ENCODE measurements around the gene ACSL6. TPM values are rescaled to one million over a fixed set of nuclear protein-coding genes. Genes with fewer than 3 reads are reported as not detected.

ACSL6 gene
- total RNA-seq, 2 experiments from 2014 or later, result 20.8 to 21.5 TPM

DNA sequence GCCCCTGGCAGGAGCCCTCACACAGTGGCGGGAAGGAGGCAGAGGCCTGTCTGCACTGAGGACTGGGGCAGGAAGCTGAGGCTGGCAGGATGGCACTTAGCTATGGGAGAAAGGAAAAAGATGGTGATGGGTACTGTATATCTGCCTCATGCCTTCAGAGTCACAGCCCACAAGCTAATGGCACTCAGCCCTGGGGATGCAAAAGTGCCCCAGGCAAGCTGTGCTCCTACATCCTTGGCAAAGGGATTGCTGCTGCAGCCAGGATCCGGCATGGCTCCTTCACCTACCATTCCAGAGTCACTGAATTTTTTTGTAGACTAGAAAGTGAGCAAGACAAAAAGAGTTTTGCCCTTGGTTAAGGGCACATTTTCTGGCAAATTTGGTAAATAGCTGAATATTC, 8.7 kb downstream of the ACSL6 start:
- ATAC-seq (no peak), DNase-seq (no peak)
- peak overlapping the region; percentile 31 for H3K27ac Mint-ChIP-seq
- H3K9me3 Mint-ChIP-seq (ENCODE audit: insufficient read depth), result no peaks in the 10 kb centered on the region
- H3K27me3 Mint-ChIP-seq (ENCODE audit: low read depth), result peaks cover 5% of the 10 kb centered on the region
- peaks cover 2% of the 10 kb centered on the region for H3K36me3 Mint-ChIP-seq (ENCODE audit: low read depth)
- peaks cover 58% of the 10 kb centered on the region for H3K4me1 Mint-ChIP-seq (ENCODE audit: low read depth)
- ChIA-PET CTCF (interaction anchor here (1.6 to 5.5 kb wide), 3 partner anchors 9 to 413 kb away, joined by 3 to 31 read pairs (median 5); partner anchors contain the start of gene ACSL6), POLR2A (no interaction called here)
- H3K4me3 Mint-ChIP-seq, result no peak overlapping the region

DNA sequence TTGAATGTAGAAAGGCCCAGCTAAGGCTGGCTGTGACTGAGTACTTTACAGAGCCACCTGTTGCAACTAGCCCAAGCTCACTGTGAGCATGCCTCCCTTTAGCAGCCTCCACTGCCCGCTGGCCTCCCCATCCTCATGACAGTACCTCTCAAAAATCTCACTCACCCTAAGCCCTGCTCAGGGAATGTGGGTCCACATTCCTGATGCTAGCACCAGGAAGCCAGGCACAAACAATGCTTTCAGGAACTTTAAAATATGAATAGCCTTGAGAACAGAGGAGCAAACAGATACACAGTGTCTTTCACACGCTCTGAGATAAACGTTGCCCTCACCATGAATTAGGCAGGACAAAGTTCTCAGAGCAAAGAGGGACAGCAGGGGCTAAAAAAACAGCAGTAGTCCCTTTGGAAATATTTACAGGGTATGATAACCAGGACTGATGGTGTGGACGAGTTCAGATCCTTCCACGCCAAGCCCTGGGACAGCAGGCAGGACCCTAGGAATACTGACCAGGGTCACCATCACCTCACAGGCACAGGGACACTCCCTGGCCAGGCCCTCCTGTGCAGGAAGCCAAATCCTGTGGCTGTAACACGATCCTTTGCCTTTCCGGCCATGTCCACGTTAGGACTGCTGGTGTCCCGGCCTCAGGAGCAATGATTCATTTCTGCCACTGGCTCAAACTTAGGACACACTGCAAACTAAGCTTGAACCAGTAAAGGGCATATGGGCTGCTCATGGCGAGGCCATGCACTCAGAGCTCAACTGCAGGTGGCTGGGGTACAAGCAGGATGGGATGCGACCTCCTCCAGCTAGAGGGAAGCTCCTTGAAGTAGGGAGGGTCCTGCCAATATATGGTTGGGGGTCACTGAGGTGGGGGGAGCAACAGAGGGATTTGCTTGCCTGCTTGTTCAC, 9.6 kb downstream of the ACSL6 start:
- H3K27ac Mint-ChIP-seq, result peak overlapping the region; percentile 60
- ChIA-PET POLR2A (interaction anchor here (1.0 to 1.2 kb wide), 2 partner anchors 205 to 413 kb away, joined by 3 to 6 read pairs; partner anchors contain the start of gene FNIP1), CTCF (interaction anchor here (1.0 to 5.5 kb wide), 11 partner anchors 10 to 578 kb away, joined by 3 to 31 read pairs (median 4); partner anchors contain the start of genes ACSL6 and FNIP1)
- H3K36me3 Mint-ChIP-seq (ENCODE audit: low read depth), result peaks cover 2% of the 10 kb centered on the region
- ATAC-seq (peak; percentile 36), DNase-seq (no peak)
- peaks cover 5% of the 10 kb centered on the region for H3K27me3 Mint-ChIP-seq (ENCODE audit: low read depth)
- H3K4me1 Mint-ChIP-seq (ENCODE audit: low read depth), result peaks cover 59% of the 10 kb centered on the region
- H3K9me3 Mint-ChIP-seq (ENCODE audit: insufficient read depth), result no peaks in the 10 kb centered on the region
- H3K4me3 Mint-ChIP-seq, result peak overlapping the region; percentile 50

DNA sequence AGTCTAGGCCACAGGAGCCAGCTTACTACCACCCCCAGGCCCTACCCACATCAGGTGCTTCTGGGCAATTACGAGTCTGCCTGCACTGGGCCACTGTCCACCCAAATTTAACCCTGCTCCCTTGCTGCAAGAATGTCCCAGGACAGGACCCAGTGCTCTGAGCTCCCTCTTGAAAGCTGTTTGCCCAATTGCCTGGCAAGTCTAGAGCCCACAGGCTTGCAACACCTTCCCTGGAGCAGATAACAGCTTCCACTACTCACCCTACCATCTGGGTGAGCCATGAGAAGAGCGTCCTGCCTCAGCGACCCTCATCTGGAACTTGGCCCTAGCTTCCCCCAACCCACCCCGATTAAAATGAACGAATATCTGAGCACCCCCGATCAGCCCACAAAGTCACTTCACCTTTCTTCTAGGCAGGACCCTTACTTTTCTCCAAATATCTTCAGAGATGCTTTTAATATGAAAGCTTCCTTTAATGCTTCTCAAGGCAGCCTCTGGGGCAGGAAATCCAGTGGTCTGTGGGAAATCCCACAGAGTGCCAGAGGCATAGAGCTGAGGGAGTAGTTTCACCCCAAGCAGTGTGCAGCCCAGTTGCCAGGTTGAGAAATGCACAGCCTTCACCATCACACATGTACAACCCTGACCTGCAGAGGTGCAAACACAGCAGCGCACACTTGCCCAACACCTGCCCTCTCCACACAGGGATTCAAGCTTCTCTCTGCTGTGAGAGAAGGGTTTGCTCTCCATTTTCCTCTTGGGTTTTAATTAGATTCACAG, 10.6 kb downstream of the ACSL6 start:
- Mint-ChIP-seq H3K27me3 (ENCODE audit: low read depth) (peaks cover 5% of the 10 kb centered on the region), H3K36me3 (ENCODE audit: low read depth) (peaks cover 2% of the 10 kb centered on the region), H3K4me3 (peak overlapping the region; percentile 50), H3K27ac (peak overlapping the region; percentile 60), H3K9me3 (ENCODE audit: insufficient read depth) (no peaks in the 10 kb centered on the region), H3K4me1 (ENCODE audit: low read depth) (peaks cover 65% of the 10 kb centered on the region)
- POLR2A ChIA-PET, result interaction anchor here (1.0 to 1.2 kb wide), 3 partner anchors 12 to 412 kb away, joined by 3 to 6 read pairs (median 3); partner anchors contain the start of gene FNIP1
- DNase-seq, result peak; percentile 84
- CTCF ChIA-PET, result interaction anchor here (0.9 to 5.5 kb wide), 14 partner anchors 11 to 577 kb away, joined by 3 to 31 read pairs (median 4); partner anchors contain the start of genes ACSL6 and FNIP1
- ATAC-seq, result peak; percentile 94

DNA sequence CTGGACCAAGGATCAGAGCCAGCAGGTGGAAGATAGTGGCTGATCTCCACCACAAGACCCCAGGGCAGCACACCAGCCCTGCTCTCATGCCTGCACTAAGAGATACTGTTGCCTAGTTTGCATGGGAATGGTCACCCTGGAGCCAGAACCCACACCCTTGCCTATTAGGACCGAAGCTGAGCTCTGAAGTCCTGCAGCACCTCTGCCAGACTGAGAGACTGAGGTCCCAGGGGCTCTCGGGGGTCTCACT, 11.3 kb downstream of the ACSL6 start:
- POLR2A ChIA-PET, result interaction anchor here (1.0 kb wide), 1 partner anchor 13 kb away, joined by 3 read pairs; no protein-coding TSS in a partner anchor

DNA sequence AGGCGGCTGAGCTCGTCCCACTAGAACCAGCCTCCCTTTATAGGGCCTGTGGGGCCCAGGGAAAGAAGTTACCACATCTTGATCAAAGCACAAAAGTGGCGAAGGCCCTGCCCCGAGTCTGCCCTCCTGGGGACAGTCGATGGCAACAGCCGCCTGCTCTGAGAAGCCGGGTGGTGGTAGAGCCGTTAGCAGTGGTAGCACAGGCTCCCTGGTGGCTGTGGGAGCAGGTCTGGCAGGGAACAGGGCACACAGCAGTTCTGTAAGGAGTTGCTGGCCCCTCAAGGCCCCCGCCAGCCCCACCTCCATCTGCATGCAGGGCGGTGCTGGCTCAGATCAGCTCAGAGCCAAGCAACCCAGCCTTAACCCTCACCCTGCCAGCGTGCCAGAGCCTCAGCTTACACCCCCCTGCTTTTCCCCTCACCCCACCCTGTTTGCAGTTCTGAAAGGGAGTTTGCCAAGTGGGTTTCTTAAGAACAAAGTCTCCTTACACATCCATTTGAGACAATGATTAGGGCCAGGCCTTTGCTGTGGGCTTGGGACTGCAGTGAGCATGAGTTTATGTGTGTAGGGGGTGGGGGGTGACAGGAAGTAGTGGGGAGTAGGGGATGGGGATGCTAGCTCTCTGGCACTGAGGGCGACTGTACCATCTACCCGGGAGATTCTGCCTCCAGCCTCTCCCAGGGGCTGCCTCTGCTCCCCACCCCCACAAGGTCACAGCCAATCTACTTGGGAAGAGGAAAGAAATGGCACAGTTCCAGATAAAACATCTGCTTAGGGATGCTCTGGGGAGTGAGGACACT, 11.8 kb downstream of the ACSL6 start:
- Mint-ChIP-seq H3K27ac (peak overlapping the region; percentile 52), H3K4me1 (ENCODE audit: low read depth) (peaks cover 67% of the 10 kb centered on the region), H3K36me3 (ENCODE audit: low read depth) (peaks cover 2% of the 10 kb centered on the region), H3K27me3 (ENCODE audit: low read depth) (peaks cover 5% of the 10 kb centered on the region), H3K9me3 (ENCODE audit: insufficient read depth) (no peaks in the 10 kb centered on the region), H3K4me3 (no peak overlapping the region)
- ChIA-PET POLR2A (no interaction called here), CTCF (interaction anchor here (1.0 to 5.5 kb wide), 7 partner anchors 8 to 410 kb away, joined by 3 to 31 read pairs (median 3); no protein-coding TSS in a partner anchor)
- no peak for DNase-seq
- no peak for ATAC-seq

More for the DNA sequence above, 11.3 kb downstream of the ACSL6 start:
- ATAC-seq (no peak), DNase-seq (no peak)
- H3K27ac Mint-ChIP-seq, result peak overlapping the region; percentile 16
- no peaks in the 10 kb centered on the region for H3K9me3 Mint-ChIP-seq (ENCODE audit: insufficient read depth)
- CTCF ChIA-PET, result interaction anchor here (1.0 to 5.5 kb wide), 7 partner anchors 7 to 411 kb away, joined by 3 to 31 read pairs (median 4); no protein-coding TSS in a partner anchor
- peaks cover 67% of the 10 kb centered on the region for H3K4me1 Mint-ChIP-seq (ENCODE audit: low read depth)
- H3K4me3 Mint-ChIP-seq, result no peak overlapping the region
- peaks cover 5% of the 10 kb centered on the region for H3K27me3 Mint-ChIP-seq (ENCODE audit: low read depth)
- peaks cover 2% of the 10 kb centered on the region for H3K36me3 Mint-ChIP-seq (ENCODE audit: low read depth)

DNA sequence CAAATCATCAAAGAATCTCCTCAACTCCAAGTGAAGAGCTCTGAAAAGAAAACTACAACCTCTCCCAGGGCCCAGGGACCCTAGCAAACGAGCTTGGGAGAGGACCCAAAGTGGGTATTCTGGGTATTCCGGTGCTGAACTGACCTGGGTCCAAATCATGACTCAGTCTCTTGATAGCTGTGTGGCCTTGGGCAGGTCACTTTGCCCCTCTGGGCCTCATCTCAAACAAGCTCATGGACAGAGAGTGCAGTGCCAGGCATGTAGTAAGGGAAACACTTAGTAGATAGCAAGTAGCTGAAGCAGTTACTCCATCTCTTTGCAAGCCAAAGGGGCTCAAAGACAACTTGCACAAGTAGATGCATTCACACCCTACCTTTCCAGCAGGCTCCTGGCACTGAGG, 12.4 kb downstream of the ACSL6 start:
- peaks cover 2% of the 10 kb centered on the region for H3K36me3 Mint-ChIP-seq (ENCODE audit: low read depth)
- DNase-seq (no peak), ATAC-seq (no peak)
- ChIA-PET CTCF (interaction anchor here (1.0 to 5.5 kb wide), 6 partner anchors 9 to 410 kb away, joined by 3 to 31 read pairs (median 3); no protein-coding TSS in a partner anchor), POLR2A (interaction anchor here (0.7 kb wide), 1 partner anchor 373 kb away, joined by 3 read pairs; no protein-coding TSS in a partner anchor)
- peak overlapping the region; percentile 74 for H3K27ac Mint-ChIP-seq
- no peak overlapping the region for H3K4me3 Mint-ChIP-seq
- H3K4me1 Mint-ChIP-seq (ENCODE audit: low read depth), result peaks cover 67% of the 10 kb centered on the region
- H3K27me3 Mint-ChIP-seq (ENCODE audit: low read depth), result peaks cover 5% of the 10 kb centered on the region
- H3K9me3 Mint-ChIP-seq (ENCODE audit: insufficient read depth), result no peaks in the 10 kb centered on the region

DNA sequence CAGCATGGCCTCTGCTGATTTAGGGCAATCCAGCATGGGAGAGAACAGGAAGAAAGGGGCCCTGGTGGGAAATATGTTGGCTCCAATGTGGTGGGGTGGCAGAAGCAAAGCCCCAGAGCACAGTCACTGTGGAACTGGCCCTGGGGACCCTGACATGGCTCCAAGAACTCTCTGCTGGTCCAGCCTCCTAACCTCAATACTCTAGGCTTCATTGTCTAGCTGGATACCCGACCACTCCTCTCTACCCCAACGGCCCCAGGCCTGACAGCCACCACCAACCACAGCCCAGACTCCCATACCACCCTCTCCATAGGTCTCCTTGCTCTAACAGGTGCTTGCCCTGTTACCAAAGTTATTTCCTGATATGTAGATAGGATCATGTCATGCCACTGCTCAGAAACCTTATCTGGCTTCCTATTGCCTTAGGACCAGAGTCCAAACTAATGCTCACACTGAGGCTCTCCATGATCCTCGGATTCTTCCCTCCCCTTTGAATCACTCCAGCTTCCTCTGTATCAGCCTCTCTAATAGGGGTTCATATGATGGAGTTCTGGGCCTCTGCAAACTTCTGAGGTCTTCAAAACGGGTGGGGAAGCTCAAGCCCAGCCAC, 12.9 kb downstream of the ACSL6 start:
- ATAC-seq (no peak), DNase-seq (no peak)
- H3K27ac Mint-ChIP-seq, result peak overlapping the region; percentile 74

DNA sequence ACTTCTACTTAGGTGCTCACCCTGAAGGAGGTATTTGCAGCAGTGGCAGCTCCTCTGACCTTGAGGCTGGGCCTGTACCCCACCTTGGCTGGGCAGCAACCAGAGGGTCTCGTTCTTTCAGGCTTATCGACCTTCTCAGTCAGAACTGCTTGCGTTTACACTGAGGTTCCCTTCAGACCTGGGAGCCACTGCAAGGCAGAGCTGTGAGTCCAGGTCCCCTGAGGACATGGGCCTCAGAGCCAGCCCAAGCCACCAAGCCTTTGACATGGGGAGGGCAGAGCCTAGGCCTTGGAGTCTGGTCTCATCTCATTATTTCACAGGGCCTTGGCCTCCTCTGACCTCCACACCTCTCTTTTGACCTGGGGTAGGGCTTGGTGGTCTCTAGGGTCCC, 13.7 kb downstream of the ACSL6 start:
- Mint-ChIP-seq H3K4me3 (no peak overlapping the region), H3K4me1 (ENCODE audit: low read depth) (peaks cover 63% of the 10 kb centered on the region), H3K27ac (no peak overlapping the region), H3K27me3 (ENCODE audit: low read depth) (peaks cover 4% of the 10 kb centered on the region), H3K36me3 (ENCODE audit: low read depth) (peaks cover 2% of the 10 kb centered on the region), H3K9me3 (ENCODE audit: insufficient read depth) (no peaks in the 10 kb centered on the region)
- ChIA-PET CTCF (interaction anchor here (2.0 kb wide), 1 partner anchor 9 kb away, joined by 17 read pairs; no protein-coding TSS in a partner anchor), POLR2A (no interaction called here)
- no peak for ATAC-seq
- no peak for DNase-seq

More for the DNA sequence above, 12.9 kb downstream of the ACSL6 start:
- POLR2A ChIA-PET, result interaction anchor here (0.7 kb wide), 1 partner anchor 374 kb away, joined by 3 read pairs; no protein-coding TSS in a partner anchor
- H3K4me1 Mint-ChIP-seq (ENCODE audit: low read depth), result peaks cover 67% of the 10 kb centered on the region
- H3K36me3 Mint-ChIP-seq (ENCODE audit: low read depth), result peaks cover 2% of the 10 kb centered on the region
- H3K4me3 Mint-ChIP-seq, result no peak overlapping the region
- peaks cover 5% of the 10 kb centered on the region for H3K27me3 Mint-ChIP-seq (ENCODE audit: low read depth)
- CTCF ChIA-PET, result interaction anchor here (1.0 to 5.5 kb wide), 5 partner anchors 9 to 409 kb away, joined by 3 to 31 read pairs (median 3); no protein-coding TSS in a partner anchor
- no peaks in the 10 kb centered on the region for H3K9me3 Mint-ChIP-seq (ENCODE audit: insufficient read depth)

DNA sequence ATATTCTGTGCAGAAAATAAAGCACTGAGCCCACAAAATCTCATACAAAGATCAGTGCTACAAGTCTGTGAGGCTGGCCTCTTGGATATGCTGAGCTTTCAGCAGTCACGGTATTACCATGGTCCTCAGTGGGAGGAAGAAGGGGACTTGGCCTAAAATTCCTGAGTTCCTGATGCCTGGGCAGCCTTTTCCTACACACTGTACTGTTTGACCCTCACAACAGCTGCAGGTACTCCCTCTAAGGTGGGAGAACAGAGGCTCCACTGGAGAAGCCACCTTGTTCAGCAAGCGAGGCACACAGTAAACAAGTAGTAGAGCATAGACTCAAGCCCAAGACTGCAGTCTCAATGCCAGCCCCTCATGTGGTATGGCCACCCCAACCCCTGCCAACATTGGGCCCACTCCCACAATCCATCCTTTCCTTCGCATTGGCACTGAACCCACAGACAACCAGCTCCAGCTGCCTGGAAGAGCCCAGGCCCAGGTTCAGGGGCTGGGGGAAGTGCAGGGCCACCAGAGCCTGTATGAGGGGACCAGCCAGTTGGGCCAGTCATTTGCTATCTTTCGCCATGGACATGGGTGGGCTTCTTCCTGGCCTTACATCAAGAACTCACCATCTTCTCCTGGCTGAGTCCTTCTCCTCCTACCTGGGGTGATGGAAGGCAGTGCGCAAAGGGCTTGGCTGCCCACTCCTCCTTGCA, 14.3 kb downstream of the ACSL6 start:
- no peaks in the 10 kb centered on the region for H3K27me3 Mint-ChIP-seq (ENCODE audit: low read depth)

More for the DNA sequence above, 14.3 kb downstream of the ACSL6 start:
- ChIA-PET POLR2A (no interaction called here), CTCF (interaction anchor here (1.1 to 2.0 kb wide), 3 partner anchors 10 to 407 kb away, joined by 3 to 17 read pairs (median 7); no protein-coding TSS in a partner anchor)
- no peak overlapping the region for H3K27ac Mint-ChIP-seq
- peaks cover 57% of the 10 kb centered on the region for H3K4me1 Mint-ChIP-seq (ENCODE audit: low read depth)
- ATAC-seq (no peak), DNase-seq (no peak)
- H3K9me3 Mint-ChIP-seq (ENCODE audit: insufficient read depth), result no peaks in the 10 kb centered on the region
- peaks cover 2% of the 10 kb centered on the region for H3K36me3 Mint-ChIP-seq (ENCODE audit: low read depth)
- no peak overlapping the region for H3K4me3 Mint-ChIP-seq

Data from activated CD8-positive, alpha-beta T cell treated with anti-CD3 and anti-CD28 coated beads, Interleukin-2, amount 10 ng/mL, durations not matched to agents 7 days and 5 days (primary cell).